LNCaP clone FGC (cell line): Measurements from ENCODE around the gene VMO1.

ENCODE experiments used
- DNase-seq: peaks from one replicate; pipeline ENCODE4 v3.0.0-alpha.2; 2011; ENCODE audit warnings: low read depth
- H3K4me3 ChIP-seq: 2 replicates; pipeline ENCODE4 v1.5.1; 2011; ENCODE audit warnings: mild to moderate bottlenecking, low read depth, low read length, control low read depth
- CTCF ChIP-seq: IDR thresholded peaks from 2 replicates; pipeline ENCODE4 v1.5.1; 2012; ENCODE audit warnings: mild to moderate bottlenecking; ENCODE audit not compliant: control insufficient read depth, insufficient read depth; ENCODE audit errors: extremely low read depth

The VMO1 gene

GRCh38 chr17:4772235-4772613 is 13.9 kb downstream of the VMO1 start:
- no peak for DNase-seq
- H3K4me3 ChIP-seq: no peak overlapping the region
- TF ChIP-seq CTCF: no peak

- no peak within 1 kb of the TSS for H3K4me3 ChIP-seq
- TF ChIP-seq CTCF: no peak
- no peak for DNase-seq
Measured at GRCh38 chr17:4771519-4772234, 14.5 kb downstream of the VMO1 start, which contains the start of gene TM4SF5. TM4SF5 (plus strand) TSS chr17:4771886; CDS start chr17:4771923, 37 bp downstream.

- DNase-seq: no peak
- no peak overlapping the region for H3K4me3 ChIP-seq
- no peak for TF ChIP-seq CTCF
Measured at GRCh38 chr17:4769628-4770027, 16.5 kb downstream of the VMO1 start.

- TF ChIP-seq CTCF: no peak
- no peak overlapping the region for H3K4me3 ChIP-seq
- no peak for DNase-seq
Measured at GRCh38 chr17:4768298-4768697, 17.9 kb downstream of the VMO1 start.

- no peak for TF ChIP-seq CTCF
- H3K4me3 ChIP-seq: no peak overlapping the region
- no peak for DNase-seq
Measured at GRCh38 chr17:4766723-4767122, 19.4 kb downstream of the VMO1 start.

- no peak for TF ChIP-seq CTCF
- no peak overlapping the region for H3K4me3 ChIP-seq
- no peak for DNase-seq
Measured at GRCh38 chr17:4766201-4766600, 20.0 kb downstream of the VMO1 start.

- TF ChIP-seq CTCF: no peak
- no peak overlapping the region for H3K4me3 ChIP-seq
- no peak for DNase-seq
Measured at GRCh38 chr17:4764595-4764994, 21.6 kb downstream of the VMO1 start.
